ENCODE data around the gene FAXDC2.
"Not testable (repeated sequence)": the region's sequence is repeated elsewhere in the genome, so short reads cannot be mapped to it uniquely, and the experiment has no call there.

FAXDC2 gene

GRCh38 chr5:154860765-154861164, 10.4 kb upstream of the FAXDC2 start:
- DNase-seq (ENCODE audit: low read depth) = no peak

DNA sequence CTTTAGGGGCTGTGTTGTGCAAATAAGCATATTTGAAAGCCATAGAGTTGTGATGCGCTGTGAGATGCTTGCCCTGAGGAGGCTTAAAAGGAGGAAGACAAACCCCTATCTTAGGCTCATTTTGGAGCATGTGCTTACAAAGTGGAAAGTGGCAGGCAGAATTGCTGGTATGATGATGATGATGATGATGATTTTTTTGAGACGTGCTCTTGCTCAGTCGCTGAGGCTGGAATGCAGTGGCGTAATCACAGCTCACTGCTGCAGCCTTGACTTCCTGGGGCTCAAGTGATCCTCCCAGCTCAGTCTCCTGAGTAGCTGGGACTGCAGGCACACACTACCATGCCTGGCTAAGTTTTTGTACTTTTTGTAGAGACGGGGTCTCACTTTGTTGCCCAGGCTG, 9.7 kb upstream of the FAXDC2 start:
- no peak for DNase-seq (ENCODE audit: low read depth)

GRCh38 chr5:154858972-154859871, 8.8 kb upstream of the FAXDC2 start:
- DNase-seq (ENCODE audit: low read depth) = no peak

DNA sequence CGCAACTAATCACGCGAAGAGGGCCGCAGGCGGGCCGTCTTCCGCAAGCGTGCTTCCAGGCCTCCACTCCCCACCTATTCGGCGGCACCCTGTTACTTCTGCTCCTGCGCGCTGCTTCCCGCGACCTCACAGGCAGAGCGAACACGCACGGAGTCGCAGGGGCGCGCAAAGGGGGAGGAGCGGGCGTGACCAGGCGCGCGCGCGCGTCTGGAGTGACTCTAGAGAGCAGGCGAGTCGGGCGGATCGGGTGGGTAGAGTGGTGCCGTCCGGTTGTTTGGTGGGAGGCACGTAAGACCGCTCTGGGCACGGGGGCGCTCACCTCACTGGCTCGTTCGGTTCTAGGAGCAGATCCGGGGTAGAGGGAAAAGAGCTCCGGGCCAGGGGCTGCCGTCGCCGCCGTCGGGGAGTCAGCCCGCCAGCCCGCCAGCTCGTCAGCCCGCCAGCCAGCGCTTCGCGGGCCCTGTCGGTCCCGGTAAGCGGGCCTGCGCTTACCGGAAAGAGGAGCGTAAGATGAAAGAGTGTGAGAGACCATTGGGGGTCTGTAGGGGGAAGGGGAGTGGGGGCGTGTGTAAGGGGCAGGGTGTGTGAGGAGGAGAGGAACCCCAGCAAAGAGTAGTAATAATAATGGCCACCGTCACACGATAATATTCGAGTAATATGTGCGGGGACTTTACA, 8.0 kb upstream of the FAXDC2 start, which contains the start of gene CNOT8:
Gene CNOT8, plus strand, starts transcription at position 331 of the 675 bp plus-strand sequence. CDS start 4,652 bp downstream, outside the sequence.
- peak; percentile 95 for DNase-seq (ENCODE audit: low read depth)

DNA sequence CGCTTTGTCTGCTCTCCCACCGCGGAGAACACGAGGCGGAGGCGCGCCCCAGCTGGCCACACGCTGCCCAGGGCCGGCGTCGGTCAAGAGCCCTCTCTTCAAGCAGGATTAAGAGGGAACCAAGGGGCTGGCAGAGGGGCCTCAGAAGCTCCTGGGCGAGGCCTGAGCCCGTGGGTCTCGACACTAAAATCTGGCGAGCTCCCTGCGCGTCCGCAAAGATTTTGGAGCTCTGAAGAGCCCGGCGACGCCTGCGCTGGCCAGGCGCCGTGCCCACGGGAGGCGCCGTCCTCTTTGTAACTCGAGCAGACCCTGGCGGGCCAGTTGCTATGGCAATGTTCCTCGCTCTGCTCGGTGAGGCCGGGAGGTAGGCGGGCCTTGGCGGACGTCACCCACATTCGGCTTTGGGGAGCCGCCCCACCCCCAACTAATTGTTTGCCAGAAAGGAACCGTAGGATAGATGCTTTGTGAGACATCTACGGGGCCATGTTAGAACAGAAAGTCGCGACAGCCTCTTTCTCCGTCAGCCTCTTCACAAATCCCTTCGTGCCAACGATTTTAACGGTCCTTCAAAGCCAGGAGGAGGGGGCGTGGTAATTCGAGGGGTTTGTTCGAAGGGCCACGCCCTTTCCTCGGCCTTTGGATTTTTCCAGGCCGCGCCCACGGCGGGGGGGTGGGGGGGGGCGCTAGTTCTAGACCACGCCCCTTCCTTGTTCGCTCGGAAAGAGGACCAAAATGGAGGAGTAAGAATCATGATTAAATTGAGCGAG, 7.3 kb upstream of the FAXDC2 start:
- DNase-seq (ENCODE audit: low read depth) = peak; percentile 75

GRCh38 chr5:154851351-154851750, 948 bp upstream of the FAXDC2 start:
- no peak for DNase-seq (ENCODE audit: low read depth)

DNA sequence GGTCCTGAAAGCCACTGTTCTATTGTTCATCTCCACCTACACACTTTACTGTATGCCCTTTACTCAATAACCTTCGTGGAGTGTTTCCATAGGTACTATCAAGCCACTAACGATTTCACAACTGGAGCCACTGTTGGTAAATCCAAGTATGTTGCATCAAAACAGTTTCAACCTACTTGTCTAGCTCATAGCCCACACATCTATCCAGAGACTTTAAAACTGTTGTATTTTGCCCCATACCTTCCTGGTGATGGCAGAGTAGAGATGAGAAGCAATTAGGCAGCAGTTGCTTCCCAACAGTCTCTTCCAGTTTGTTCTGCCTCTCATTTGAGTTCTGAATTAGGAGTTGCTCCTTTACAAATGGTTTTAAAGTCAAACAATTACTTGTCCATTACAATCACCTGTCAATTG, 607 bp downstream of the FAXDC2 start:
- DNase-seq (ENCODE audit: low read depth) = no peak

DNA sequence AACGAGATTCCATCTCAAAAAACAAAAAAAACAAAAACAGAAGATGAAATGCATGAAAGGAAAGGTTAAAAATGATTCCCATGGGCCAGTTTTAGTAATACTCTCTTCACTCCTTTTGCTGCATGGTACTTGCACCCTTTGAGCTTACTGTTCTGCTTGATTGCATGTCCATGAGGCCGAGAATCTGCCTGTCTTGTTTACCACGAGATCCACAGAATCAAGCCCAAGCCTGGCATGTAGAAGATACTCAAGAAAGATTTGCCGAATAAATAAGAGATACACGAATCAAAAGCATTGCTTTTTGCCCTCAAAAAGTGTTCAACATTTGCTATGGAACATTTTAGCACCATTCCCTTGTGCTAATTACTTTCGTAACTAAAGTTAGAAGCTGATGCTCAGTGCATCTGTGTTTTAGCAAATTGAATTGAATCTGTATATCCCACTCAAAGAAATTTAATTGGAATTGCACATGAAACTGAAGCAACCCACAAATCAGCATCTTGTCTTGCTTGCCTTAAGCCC, 1.1 kb downstream of the FAXDC2 start:
- no peak for DNase-seq (ENCODE audit: low read depth)

DNA sequence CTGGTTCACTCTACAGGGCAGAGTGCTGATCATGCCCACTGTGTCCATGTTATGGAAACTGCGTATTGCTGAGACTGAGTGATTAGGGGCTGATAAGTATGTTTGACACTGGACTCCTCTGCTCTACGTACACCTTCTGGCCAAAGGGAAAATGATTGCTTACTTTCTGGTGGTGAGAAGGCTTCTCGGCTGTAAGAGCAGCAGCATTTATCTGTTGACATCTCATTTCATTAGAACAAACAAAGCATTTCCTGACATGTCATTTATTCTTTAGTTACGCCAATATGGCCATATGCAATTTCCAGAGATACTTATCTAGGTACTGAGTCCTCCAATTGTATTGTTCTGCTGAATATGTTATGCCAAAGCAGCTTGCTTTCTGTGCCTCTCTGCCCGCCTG, 5.6 kb downstream of the FAXDC2 start:
- DNase-seq (ENCODE audit: low read depth) = no peak

GRCh38 chr5:154842689-154843530, 7.5 kb downstream of the FAXDC2 start:
- DNase-seq (ENCODE audit: low read depth) = no peak

- DNase-seq (ENCODE audit: low read depth) = no peak
Observed at GRCh38 chr5:154841273-154841661, 9.1 kb downstream of the FAXDC2 start.

DNA sequence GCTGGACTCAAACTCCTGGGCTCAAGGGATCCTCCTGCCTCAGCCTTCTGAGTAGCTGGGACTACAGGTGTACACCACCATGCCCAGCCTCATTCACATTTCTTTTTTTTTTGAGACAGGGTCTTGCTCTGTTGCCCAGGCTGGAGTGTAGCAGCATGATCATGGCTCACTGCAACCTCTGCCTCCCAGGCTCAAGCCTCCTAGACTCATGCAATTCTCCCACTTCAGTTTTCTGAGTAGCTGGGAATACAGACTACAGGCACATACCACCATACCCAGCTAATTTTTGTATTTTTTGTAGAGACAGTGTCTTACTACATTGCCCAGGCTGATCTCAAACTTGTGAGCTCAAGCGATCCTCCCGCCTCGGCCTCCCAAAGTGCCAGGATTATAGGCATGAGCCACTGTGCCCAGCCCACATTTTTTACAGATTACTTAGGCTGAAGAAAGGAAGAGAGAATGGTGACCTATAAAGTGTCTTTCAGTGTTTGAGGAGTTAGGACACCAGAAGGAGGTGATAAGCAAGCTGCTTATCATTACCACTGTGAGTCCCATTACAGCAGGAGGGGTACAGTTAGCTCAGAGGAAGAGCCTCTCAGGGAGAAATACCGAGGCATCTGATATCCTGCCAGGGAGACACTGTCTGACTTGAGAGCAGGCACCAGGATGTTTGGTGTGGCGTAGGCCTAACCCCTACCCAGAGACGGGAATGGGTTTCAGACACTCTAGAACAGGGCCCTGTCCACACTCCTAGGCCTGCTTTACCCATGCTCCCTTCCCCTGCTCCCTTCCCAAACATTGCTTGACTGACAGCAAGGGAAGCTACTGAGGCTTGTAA, 9.7 kb downstream of the FAXDC2 start:
- DNase-seq (ENCODE audit: low read depth) = no peak

DNA sequence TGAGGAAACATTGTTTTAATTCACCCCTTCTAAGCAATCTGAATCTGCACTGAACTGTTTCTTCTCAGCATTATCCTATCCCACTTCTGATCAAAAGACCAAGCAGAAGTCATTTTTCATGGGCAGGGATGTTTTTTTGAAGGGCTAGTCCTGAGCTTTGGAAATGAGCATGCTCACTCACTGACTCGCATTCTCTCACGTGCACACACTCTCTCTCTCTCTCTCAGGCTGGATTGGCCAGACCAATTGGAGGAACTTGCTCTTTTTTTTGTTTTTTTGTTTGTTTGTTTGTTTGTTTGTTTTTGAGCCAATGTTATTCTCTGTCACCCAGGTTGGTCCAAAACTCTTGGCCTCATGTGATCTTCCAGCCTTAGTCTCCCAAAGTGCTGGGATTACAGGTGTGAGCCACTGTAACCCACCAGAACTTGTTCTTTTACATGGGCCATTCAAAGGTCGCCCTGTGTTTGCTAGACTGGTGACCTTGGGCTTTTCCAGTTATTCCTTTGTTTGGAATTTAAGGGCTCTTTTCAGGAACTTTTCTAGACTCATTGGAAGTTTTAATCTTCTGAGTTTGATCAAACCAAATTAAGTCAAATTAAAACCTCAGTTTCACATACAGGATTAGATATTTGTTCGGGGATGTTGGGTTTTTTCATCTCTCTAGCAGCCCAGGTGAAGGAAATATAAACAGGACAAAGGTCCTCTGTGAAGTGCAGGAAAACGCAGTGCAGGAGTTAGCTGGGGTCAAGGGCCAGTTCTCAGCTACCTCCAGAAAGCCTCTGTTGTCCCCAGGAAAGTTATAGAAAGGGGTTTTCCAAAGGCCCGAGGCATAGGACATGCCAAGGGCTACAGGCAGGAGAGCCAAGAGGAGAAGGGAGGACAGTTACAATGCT, 13.1 kb downstream of the FAXDC2 start:
- DNase-seq (ENCODE audit: low read depth) = no peak

DNA sequence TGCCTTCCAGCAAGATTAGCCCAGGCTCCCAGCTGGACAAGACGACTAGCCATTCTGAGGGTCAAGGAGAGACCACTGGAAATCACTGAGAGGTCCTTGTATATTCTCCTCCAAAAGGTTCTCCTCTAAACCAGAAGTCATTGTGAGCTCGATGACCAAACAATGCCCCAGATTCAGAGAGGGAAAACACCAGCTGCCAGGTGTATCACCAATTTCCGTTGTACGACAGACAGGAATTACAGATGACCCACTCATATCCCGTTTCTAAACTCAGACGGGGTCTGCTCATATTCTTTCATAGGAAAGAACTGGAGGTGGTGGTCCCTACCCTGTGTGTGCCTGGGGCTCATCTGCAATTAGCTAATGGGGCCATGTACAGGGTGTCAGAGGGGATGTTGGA, 14.2 kb downstream of the FAXDC2 start:
- no peak for DNase-seq (ENCODE audit: low read depth)

DNA sequence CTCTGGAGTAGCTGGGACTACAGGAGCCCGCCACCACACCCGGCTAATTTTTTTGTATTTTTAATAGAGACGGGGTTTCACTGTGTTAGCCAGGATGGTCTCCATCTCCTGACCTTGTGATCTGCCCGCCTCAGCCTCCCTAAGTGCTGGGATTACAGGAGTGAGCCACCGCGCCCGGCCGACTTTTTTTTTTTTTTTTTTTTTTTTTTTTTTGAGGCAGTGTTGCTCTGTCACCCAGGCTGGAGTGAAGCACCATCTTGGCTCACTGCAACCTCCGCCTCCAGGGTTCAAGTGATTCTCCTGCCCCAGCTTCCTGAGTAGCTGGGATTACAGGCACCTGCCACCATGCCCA, 14.7 kb downstream of the FAXDC2 start:
- not testable (repeated sequence) for DNase-seq (ENCODE audit: low read depth)

- DNase-seq (ENCODE audit: low read depth) = no peak
Observed at GRCh38 chr5:154834053-154834452, 16.4 kb downstream of the FAXDC2 start.

GRCh38 chr5:154832804-154833203, 17.6 kb downstream of the FAXDC2 start:
- not testable (repeated sequence) for DNase-seq (ENCODE audit: low read depth)

DNA sequence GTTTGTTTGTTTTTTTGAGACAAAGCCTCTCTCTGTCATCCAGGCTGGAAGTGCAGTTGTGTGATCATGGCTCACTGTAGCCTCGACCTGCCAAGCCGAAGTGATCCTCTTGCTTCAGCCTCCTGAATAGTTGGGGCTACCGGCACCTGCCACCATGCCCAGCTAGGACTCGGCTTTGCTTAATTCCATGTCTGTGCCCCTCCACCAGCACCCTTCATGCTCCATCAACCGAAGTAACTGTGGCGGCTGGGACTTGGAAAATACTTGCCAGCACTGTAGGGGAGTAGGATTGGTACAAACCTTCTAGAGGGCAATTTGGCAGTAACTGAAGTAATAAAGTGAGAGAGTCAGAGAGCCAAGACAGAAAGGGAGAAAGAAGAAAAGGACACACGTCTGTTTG, 19.0 kb downstream of the FAXDC2 start:
- DNase-seq (ENCODE audit: low read depth) = no peak

DNA sequence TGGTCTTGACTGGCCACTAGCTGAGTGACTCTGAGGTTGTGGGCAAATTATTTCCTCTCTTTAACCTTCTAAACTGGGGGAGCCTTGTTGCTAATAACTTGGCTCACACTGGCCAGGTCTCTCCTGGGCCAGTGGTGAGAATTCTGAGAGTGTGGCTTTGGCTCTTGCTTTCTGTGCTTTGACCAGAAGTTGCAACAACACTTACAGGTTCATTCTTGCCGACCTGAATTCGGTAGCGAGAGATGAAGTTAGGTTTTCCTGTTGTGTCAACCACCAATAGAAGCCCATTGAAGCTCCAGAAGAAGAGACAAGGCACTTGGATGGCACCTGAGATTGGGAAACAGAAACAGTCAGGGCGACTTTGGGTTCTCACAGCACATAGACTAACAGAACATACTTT, 19.8 kb downstream of the FAXDC2 start:
- no peak for DNase-seq (ENCODE audit: low read depth)

- DNase-seq (ENCODE audit: low read depth) = no peak
Observed at GRCh38 chr5:154830219-154830595, 20.2 kb downstream of the FAXDC2 start.
